ENCODE data around the gene TACSTD2. TPM values are rescaled to one million over a fixed set of nuclear protein-coding genes. Genes with fewer than 3 reads are reported as not detected.
"Not testable (repeated sequence)": the region's sequence is repeated elsewhere in the genome, so short reads cannot be mapped to it uniquely, and the experiment has no call there.

TACSTD2 gene
- total RNA-seq, 1 experiment from 2014 or later: 0.28 TPM

GRCh38 chr1:58608297-58608696, 31.2 kb upstream of the TACSTD2 start:
- in situ Hi-C loops (cut with HindIII; ENCODE audit: low pct_unique_long_range_greater_than_20kb, low sequenced_read_pairs) (no loop called here), intact Hi-C loops (cut with micrococcal nuclease; ENCODE audit: unreplicated experiment) (no loop called here)
- Histone ChIP-seq H3K9me3 (ENCODE audit: control insufficient read depth, insufficient read depth, low read depth, low read length) (no peaks in the 10 kb centered on the region), H3K4me1 (ENCODE audit: control insufficient read depth, insufficient read depth, low read length) (no peaks in the 10 kb centered on the region), H3K4me3 (ENCODE audit: low read depth in 2 of 2, low read length in 2 of 2) (no peak overlapping the region), H3K36me3 (ENCODE audit: control insufficient read depth, insufficient read depth, low read length) (no peaks in the 10 kb centered on the region), H3K27ac (ENCODE audit: low read length) (no peak overlapping the region), H3K27me3 (ENCODE audit: control insufficient read depth, insufficient read depth, low read length) (no peaks in the 10 kb centered on the region)
- no peak for DNase-seq (ENCODE audit: low read depth, low spot score)
- ATAC-seq: no peak
- TF ChIP-seq SIN3A (IDR thresholded peaks at IDR 0.05; ENCODE audit: borderline replicate concordance, insufficient read depth, low read depth, low read length) (no peak), POLR2AphosphoS5 (IDR thresholded peaks at IDR 0.05; ENCODE audit: low read depth, low read length) (no peak), TCF7L2 (IDR thresholded peaks at IDR 0.05; ENCODE audit: low read depth, low read length) (no peak), CTCF (IDR thresholded peaks at IDR 0.05) (no peak)
- CTCF ChIA-PET: no interaction called here
- POLR2A ChIA-PET: no interaction called here
- BruUV-seq (replicated peaks): no TSS peak

DNA sequence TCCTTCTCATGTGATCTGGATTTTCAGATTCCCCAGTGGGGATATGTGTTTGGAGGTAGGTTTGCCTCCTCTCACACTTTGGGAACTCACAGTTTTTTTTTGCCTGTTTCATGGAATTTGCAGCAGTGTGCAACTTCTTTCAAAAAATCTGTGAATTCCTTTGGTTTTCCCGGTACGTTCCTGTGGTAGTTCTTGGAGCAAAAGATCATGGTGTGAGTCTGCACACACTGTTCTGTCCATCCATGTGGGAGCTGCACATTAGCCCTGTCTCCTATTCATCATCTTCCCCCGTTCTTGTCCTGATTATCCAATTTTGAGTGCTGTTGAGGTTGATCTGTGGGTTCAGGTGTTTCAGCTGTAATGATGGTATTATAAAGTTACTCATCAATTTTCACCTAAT, 30.3 kb upstream of the TACSTD2 start:
- no peak overlapping the region for H3K27ac ChIP-seq (ENCODE audit: low read length)
- H3K27me3 ChIP-seq (ENCODE audit: control insufficient read depth, insufficient read depth, low read length): peaks cover 3% of the 10 kb centered on the region
- POLR2A ChIA-PET: no interaction called here
- BruUV-seq (replicated peaks): no TSS peak
- no peaks in the 10 kb centered on the region for H3K9me3 ChIP-seq (ENCODE audit: control insufficient read depth, insufficient read depth, low read depth, low read length)
- CTCF ChIA-PET: no interaction called here
- no peaks in the 10 kb centered on the region for H3K36me3 ChIP-seq (ENCODE audit: control insufficient read depth, insufficient read depth, low read length)
- in situ Hi-C loops (cut with HindIII; ENCODE audit: low pct_unique_long_range_greater_than_20kb, low sequenced_read_pairs): no loop called here
- no peaks in the 10 kb centered on the region for H3K4me1 ChIP-seq (ENCODE audit: control insufficient read depth, insufficient read depth, low read length)
- ATAC-seq (no peak), DNase-seq (ENCODE audit: low read depth, low spot score) (no peak)
- no peak for TF ChIP-seq TCF7L2 (IDR thresholded peaks at IDR 0.05; ENCODE audit: low read depth, low read length)
- TF ChIP-seq POLR2AphosphoS5 (IDR thresholded peaks at IDR 0.05; ENCODE audit: low read depth, low read length): no peak
- no peak for TF ChIP-seq REST (IDR thresholded peaks at IDR 0.05; ENCODE audit: insufficient read depth in 1 of 2, low read depth in 2 of 2, low read length in 1 of 2)
- no peak for TF ChIP-seq CTCF (IDR thresholded peaks at IDR 0.05)
- TF ChIP-seq SIN3A (IDR thresholded peaks at IDR 0.05; ENCODE audit: borderline replicate concordance, insufficient read depth, low read depth, low read length): no peak
- intact Hi-C loops (cut with micrococcal nuclease; ENCODE audit: unreplicated experiment): no loop called here
- no peak overlapping the region for H3K4me3 ChIP-seq (ENCODE audit: low read depth in 2 of 2, low read length in 2 of 2)

GRCh38 chr1:58601921-58602320, 24.9 kb upstream of the TACSTD2 start:
- intact Hi-C loops (cut with micrococcal nuclease; ENCODE audit: unreplicated experiment); H3K9me3 ChIP-seq (ENCODE audit: control insufficient read depth, insufficient read depth, low read depth, low read length); DNase-seq (ENCODE audit: low read depth, low spot score); H3K27me3 ChIP-seq (ENCODE audit: control insufficient read depth, insufficient read depth, low read length); H3K4me1 ChIP-seq (ENCODE audit: control insufficient read depth, insufficient read depth, low read length); ATAC-seq; H3K27ac ChIP-seq (ENCODE audit: low read length); CTCF ChIA-PET; H3K4me3 ChIP-seq (ENCODE audit: low read depth in 2 of 2, low read length in 2 of 2); POLR2A ChIA-PET; BruUV-seq (replicated peaks); H3K36me3 ChIP-seq (ENCODE audit: control insufficient read depth, insufficient read depth, low read length); in situ Hi-C loops (cut with HindIII; ENCODE audit: low pct_unique_long_range_greater_than_20kb, low sequenced_read_pairs): not testable (repeated sequence)

Data from Panc1 (cell line).